GM21529 (cell line): ENCODE data around the gene FAM184A.

Source experiments
- ATAC-seq: cut with Tn5 transposase; IDR thresholded peaks from one replicate; pipeline ENCODE4 v1.9.1; 2021; ENCODE audit not compliant: unreplicated experiment

FAM184A gene

DNA sequence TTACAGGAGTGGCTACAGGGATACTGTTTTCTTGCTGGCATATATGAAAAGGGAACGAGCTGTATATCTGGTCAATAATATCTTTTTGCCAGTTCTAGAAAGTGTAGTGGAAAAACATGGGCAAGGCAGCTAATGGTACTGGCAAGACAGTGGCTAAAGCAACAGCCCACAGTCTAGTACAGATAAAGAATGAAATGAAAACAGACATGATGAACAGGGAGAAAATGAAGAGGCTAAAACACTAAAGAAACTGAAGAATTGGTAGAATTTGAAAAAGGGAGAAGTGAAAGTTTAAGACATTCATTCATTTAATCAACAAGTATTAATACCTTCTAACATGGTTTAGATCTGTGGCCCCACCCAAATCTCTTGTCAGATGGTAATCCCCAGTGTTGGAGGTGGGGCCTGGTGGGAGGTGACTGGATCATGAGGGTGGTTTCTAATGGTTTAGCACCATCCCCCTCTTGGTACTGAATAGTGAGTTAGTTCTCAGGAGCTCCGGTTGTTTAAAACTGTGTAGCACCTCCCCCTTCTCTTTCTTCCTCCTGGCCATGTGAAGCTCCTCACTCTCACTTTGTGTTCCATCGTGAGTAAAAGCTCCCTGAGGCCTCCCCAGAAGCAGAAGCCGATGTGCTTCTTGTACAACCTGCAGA, 18.1 kb downstream of the FAM184A start:
- ATAC-seq = no peak

DNA sequence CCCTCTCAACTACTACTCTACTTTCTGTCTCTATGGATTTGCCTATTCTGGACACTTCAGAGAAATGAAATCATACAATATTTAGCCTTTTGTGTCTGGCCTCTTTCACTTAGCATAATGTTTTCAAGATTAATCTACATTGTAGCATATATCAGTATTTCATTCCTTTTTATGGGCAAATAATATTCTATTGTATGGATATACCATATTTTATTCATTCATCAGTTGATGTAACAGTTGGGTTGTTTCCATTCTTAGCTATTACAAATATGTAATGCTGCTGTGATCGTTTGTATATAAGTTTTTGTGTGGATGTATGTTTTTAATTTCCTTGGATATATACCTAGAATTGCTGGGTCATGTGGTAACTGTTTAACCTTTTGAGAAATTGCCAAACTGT, 23.4 kb downstream of the FAM184A start:
- ATAC-seq = no peak

DNA sequence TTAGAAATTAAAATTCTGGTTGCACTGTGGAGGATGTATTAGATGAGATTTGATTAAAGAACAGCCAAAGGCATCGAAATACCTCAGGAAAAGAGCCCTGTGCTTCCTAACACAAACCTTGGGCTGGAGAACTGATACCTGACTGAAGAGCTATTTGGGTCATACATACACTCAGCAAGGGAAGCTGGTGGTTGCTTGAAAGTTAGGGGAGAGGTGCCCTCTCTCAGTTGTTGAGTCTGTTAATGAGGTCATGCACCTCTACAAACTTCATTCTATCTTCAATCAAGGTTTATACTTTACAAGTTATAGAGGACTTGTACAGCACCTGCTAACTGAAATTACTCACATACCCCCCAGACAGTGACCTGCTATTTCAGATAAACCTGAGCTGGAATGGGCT, 25.5 kb downstream of the FAM184A start:
- no peak for ATAC-seq

DNA sequence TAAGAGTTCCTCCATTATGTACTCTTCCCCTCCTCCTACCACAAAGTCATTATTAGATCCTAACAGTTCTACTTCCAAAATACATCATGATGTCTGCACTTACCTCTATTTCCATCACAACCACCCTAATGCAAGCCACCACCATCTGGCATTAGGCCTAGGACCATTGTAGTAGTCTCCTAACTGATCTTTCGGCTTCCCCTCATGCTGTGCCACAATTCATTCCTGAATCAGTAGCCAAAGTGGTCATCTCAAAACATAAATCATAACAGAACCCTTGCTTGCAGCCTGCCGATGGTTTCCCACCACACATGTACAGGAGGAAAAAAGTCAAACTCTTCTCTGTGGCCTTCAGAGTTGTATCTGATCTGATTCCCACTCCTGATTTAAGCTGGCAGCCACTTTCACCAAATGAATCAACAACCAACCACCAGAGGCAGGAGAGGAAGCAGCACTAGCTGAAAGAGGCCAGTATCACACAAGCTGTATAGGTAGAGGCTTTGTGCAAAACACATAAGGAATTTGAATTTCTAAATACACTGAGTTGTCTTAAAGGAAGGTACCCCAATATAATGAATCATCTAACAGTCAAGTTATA, 26.1 kb downstream of the FAM184A start:
- peak; percentile 90 for ATAC-seq

DNA sequence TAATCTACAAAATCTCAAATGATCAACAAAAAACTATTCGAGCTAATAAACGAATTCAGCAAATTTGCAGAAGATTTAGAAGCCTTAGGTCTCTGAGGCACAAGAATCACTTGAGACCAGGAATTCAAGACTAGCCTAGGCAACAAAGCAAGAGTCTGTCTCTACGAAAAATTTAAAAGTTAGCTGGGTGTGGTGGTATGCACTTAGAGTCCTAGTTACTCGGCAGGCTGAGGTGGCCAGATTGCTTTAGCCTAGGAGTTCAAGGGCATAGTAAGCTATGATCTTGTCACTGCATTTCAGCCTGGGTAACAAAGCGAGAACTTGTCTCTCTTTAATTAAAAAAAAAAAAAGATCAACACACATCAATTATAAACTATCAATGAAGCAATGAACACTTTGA, 34.2 kb downstream of the FAM184A start:
- no peak for ATAC-seq

DNA sequence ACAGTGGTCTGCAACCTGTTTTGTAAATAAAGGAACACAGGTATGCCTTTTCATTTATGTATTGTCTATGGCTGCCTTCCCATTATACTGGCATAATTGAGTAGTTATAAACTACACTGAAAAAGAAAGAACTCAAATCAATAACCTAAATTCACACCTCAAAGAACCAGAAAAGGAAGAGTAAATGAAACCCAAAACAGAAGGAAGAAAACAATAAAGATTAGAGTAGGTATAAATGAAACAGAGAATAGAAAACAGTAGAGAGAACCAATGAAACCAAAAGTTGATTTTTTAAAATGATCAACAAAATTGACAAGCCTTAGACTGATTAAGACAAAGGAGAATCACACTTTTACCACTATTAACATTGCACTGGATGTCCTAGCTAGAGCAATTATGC, 34.7 kb downstream of the FAM184A start:
- peak; percentile 74 for ATAC-seq

DNA sequence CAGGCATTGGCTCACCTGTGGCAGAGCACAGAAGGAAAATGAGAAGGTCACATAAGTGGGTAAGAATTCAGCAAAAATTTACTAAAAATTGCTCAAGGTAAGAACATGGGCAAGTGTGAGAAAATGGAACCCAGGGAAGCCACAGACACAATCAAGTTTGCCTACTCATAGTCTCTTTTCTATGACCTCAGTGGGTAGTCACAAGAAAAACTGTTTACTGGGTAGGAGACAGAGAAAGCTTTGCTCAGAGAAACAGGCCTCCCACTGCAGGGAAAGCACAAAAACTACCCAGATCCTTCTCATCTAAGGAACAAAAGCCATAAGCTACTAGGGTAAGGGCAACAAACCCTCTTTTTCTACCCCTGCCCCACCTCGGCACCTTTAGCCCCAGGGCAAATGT, 35.2 kb downstream of the FAM184A start:
- ATAC-seq = no peak

DNA sequence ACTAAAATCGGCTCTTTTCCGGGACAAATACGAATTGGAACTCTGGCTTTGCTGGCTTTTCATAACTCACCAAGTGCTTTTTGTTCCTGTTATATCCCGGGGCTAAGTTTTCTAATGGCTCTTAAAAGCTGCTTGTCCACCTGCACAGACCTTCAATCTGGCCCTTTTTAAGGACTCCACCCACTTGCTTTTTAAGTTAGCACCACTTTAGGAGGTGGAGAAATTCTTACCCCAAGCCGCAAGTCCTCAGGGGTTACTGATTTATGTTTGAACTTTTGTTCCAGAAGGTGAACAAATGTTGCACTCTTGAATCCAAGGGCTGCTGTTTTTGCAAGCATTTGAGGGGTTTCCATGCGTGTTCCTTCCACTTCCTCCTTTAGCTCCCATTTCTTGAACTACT, 37.8 kb downstream of the FAM184A start:
- ATAC-seq = no peak

DNA sequence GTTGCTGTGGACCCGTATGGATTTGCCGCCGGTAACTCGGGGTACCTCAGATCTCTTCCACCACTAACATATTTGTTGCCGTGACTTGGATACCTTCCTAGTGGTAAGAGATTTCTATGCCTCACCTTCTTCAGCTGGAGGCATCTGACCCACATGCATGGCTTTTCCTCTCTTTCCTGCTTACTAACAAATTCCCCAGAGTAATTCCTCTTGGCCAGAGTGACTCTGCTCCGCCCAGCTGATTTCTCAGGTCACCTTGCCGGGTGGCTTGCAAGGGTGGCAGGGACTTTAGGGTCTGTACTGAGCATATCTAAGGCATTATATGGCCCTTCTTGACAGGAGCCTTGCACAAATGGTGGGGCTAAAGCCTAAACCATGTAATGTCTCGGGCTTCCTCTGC, 38.2 kb downstream of the FAM184A start:
- no peak for ATAC-seq

DNA sequence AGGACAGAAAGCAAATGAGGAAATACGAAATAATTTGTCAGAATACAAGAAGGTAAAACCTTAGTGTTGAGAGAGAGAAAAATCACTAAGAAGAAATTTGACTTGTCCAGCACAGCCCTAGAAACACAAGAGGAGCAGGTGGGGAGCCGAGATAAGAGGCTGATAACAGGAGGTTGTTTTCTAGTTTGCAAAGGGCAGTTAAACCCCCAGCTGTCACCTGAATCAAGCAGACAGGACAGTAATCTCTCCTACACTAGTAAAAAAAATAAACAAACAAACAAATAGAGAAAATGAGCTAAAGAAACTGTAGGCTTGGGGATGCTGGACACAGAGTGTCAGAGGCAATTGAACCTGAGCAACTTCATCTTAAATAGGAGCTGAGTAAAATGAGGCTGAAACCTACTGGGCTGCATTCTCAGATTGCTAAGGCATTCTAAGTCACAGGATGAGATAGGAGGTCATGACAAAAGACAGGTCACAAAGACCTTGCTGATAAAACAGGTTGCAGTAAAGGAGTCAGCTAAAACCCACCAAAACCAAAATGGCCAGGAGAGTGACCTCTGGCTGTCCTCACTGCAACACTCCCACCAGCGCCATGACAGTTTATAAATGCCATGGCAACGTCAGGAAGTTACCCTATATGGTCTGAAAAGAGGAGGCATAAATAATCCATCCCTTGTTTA, 40.4 kb downstream of the FAM184A start:
- no peak for ATAC-seq

DNA sequence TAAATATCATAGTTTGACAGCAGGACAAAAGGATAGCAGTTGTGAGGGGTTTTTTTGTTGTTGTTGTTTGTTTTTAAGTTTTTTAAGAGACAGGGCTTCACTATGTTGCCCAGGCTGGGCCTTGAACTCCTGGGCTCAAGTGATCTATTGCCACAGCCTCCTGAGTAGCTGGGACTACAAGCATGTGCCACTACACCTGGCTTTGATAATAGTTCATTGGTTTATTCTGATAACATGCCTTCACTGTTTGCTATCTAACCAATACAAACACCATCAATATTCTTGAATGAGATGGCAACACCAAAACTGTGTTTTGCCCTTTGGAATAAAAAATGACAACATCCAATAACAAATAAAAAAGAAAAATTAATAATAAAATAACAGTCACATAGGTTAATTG, 41.2 kb downstream of the FAM184A start:
- no peak for ATAC-seq

DNA sequence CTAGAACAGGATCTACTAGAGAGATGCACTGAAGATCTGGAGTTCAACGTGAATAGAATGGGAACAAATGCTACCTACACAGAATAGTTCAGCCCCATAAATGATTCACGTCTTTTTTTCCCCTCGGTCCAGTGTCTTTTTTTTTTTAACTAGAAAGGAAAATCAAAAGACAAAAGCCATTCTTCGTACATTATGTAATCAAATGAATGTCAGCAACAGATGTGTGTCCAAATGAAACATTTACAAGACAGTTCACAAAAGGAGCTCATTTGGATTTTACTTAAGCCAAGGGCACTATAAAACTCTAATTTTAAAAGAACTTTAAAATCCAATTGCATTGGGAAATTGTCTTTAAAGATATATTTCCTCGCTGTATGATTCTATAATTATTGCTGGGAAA, 42.4 kb downstream of the FAM184A start:
- ATAC-seq = no peak

DNA sequence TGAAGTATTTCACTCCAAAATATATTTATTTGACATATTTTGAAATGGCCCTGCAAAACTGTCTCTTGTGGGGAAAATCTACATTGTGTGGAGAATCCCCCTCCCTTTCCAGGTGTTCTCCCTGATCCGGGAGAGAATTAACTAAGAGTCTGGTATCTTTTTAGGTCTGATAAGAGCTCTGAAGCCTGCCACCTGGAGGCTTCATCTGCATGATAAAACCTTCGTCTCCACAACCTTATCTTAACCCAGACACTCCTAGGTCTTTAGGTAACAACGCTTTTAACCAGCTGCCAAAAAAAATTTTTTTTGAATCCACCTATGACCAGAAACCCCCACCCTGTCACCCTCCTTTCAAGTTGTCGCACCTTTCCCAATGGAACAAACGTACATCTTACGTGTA, 43.0 kb downstream of the FAM184A start:
- ATAC-seq = no peak

DNA sequence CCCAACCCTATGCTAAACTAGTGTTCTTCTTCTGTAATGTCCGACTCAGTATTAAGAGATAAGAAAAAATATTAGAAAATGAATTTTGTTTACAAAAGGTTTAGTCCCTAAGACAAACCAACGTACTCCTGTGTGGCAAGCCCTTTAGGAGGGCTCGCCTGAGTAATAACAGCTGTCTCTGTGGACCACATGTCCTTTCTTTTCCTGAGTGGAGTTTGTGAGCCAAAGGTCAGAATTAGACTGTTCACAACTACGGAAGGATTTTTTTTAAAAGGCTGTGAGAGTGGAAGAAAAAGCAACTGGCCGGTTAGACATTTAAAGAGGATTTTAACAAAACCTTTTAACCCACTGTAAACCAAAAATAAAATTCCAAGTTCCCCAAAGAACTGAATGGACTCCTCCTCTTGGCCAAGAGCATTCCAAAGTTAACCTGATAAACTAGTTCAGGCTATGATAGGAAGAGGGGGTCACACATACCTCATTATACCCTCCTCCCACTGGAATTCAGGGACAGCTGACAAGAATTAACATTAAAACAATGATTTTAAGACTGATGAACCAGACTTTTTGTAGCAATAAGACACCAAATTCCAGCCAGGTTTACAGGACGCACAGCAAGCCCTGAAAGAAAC, 43.5 kb downstream of the FAM184A start:
- ATAC-seq = no peak

DNA sequence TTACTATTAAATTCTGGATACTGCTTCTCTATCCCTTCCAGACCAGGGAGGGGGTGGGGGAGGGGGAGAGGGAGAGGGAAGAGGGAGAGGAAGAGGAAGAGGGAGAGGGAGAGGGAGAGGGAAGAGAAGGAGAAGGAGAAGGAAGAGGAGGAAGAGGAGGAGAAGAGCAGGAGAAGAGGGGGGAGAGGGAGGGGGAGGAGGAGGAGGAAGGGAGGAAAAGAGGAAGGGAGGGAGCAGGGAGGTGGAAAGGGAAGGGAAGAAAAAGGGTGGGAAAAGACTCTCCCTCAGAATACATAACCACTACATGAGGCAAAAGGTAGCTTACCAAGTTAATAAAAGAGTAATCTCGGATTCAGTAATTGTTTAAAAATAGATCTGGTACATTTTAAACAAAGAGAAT, 46.0 kb downstream of the FAM184A start:
- no peak for ATAC-seq

DNA sequence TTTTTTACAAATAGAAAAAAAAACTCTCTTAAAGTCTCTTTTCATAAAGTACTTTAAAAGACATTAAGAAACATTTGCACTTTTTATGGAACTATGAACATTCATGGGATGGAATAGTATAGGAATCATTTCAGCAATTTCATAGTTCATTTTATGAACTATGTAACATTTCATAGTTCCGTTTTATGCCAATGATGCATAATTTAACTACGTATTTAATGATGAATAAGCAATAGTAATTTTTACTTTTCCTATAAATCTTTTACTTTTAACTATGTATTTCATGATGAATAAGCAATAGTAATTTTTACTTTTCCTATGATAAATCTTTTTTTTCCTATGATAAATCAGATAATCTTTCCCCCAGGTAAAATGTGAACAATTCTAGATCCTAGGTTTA, 47.7 kb downstream of the FAM184A start:
- ATAC-seq = no peak

DNA sequence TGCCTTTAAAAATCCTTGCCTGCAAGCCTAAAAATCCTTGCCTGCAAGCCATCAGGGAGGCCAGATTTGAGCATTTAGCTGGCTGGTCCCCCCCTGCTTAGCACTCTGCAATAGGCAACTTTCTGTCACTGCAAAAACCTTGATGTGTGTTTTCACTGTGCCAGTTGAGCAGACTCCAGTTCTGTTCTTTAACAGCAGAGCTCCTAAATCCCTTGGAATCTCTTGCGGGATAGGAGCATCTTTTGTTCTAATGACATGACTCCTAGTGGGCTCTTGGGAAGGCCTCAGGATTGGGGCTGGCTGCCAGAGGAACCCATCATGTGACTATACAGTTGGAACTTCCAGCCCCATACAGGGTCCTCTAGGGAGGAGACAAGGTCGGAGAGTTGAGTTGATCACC, 50.4 kb downstream of the FAM184A start:
- no peak for ATAC-seq

DNA sequence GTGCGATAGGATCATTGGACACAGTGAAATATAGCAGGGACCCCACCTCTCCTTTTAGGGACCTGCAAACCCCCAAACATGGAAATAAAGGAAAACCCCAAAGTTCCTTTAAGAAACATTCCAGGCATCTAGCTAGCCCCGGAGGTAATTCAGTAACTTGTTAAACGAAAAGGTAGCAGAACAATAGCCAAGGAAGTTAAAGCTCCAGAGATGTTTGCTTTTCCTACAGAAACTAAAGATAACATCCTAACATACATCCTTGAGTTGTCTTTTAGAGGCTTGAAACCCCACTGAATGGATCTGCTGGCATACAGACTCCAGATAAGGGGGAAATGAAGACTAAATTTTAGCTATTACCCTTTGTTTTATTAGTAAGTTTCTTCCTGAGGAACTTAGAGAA, 51.0 kb downstream of the FAM184A start:
- ATAC-seq = no peak

DNA sequence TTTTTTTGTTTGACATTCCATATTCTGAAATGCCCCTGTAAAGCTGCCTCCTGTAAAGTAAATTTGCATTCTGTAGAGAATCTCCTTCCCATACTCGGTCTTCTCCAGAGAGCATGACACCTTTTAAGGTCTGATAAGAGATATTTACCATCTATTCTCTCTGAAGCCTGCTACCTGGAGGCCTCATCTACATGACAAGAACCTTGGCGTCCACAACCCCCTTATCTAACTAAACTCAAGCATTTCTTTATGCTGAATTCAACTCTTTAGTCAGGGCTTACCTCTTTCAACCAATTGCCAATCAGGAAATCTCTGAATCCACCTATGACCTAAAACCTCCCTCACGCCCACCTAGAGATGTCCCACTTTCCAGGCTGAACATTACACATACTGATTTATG, 51.6 kb downstream of the FAM184A start:
- ATAC-seq = no peak

DNA sequence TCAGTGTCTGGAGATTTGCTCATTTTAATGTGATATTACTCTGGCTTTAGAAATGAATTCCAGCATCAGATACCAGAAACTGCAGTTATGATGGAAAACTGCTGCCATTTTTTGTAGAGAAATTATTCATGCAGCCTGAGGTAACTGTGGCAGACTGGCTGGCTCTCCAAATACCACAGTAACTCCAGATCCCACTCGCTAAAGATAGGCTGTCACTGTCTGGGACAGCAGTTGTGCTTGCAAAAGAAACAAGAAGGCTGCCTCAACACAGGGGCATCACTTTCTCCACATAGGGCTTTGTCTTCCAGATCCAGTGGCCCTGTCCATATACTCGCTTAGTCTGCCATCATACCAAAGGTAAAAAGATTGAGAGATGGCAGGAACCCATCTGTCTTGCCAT, 52.7 kb downstream of the FAM184A start:
- no peak for ATAC-seq

DNA sequence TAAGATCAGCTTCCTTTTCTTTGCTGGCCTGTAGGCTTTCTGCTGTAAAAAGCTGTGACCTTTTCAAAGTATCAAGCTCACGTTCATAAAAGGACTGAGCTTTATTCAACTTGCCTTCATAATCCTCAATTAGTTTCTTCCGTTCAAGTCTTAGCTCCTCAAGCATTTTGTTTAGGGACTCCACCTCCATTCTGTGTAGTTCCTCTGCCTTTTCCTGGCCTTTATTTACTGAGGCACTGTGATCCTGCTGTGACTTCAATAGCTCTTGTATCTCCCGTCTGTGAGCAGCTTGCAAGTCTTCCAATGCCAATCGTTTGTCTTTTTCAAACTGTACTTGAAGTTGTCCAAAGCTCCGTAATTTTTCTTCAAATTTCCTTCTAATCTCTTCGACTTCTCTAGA, 54.4 kb downstream of the FAM184A start:
- no peak for ATAC-seq

DNA sequence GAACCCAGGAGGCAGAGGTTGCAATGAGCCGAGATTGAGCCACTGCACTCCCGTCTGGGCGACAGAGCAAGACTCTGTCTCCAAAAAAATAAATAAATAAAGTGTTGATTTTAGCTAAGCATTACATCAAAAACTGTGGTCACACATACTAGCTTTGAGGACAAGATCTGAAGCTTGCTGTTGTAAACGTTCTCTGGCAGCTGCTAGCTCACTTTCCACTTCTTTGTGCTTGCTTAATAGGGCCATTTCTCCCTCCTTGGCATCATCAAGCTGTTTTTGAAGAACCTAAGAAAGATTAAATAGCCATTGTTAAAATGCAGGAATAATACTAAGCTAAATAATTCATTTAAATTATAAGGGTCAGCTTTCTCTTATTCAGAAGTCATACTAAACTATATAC, 55.7 kb downstream of the FAM184A start:
- no peak for ATAC-seq
